HepG2 (cell line): Measurements from ENCODE around the gene FAM114A1. TPM values are rescaled to one million over a fixed set of nuclear protein-coding genes. Genes with fewer than 3 reads are reported as not detected.

Experiments
- ATAC-seq: fragments of 200-7000 bp; cut with Tn5 transposase; 3 replicates; pipeline ENCODE4 v1.9.1; 2020; ENCODE audit warnings: mild to moderate bottlenecking, moderate library complexity
- BruUV-seq: library from RNA; stranded (reverse); fragments of 400-500 nt; replicated peaks from 2 replicates; lab custom pipeline; 2021; lab: Mats Ljungman, UMichigan
- CTCF ChIA-PET: fragments of 300-600 bp; formaldehyde crosslinking; extraction: SDS; loops from one replicate; lab custom pipeline; 2021; ENCODE audit warnings: low total read pairs, inconsistent platforms, low intra/inter-chr PET ratio; lab: Yijun Ruan, JAX
- POLR2A ChIA-PET: fragments of 350-600 bp; sonication (Branson Sonifier 250); formaldehyde crosslinking; loops from one replicate; lab custom pipeline; 2020; ENCODE audit warnings: antibody characterized with exemption, inconsistent platforms; lab: Yijun Ruan, JAX
- DNase-seq: peaks from one replicate; pipeline ENCODE4 v3.0.0-alpha.2; 2015; ENCODE audit warnings: low spot score
- FAIRE-seq: peaks from 3 replicates; lab custom pipeline; 2011; peaks lifted over from hg19 to GRCh38; lab: Jason Lieb, UNC
- H2AFZ ChIP-seq: one replicate; pipeline ENCODE4 v1.6.1; 2011; ENCODE audit warnings: low read length, inconsistent platforms
- H3K27ac ChIP-seq: fragments of 300-600 bp; 3 replicates; pipeline ENCODE4 v1.8.0; 2011; ENCODE audit warnings: mixed run types, mild to moderate bottlenecking, mixed read lengths, low read length, inconsistent platforms; ENCODE audit not compliant: insufficient read depth; ENCODE audit errors: extremely low read length
- H3K27me3 ChIP-seq, 2 experiments: fragments of 200-600 bp in 1 of 2; 2 replicates in 1 of 2; 3 replicates in 1 of 2; pipeline versions ENCODE4 v1.6.0 to v1.8.0; 2011; ENCODE audit warnings: low read length in 2 of 2, mild to moderate bottlenecking in 2 of 2, moderate library complexity in 2 of 2, inconsistent platforms in 1 of 2; ENCODE audit not compliant: insufficient read depth in 2 of 2, control insufficient read depth in 1 of 2
- H3K36me3 ChIP-seq, 2 experiments: fragments of 200-600 bp in 1 of 2; replicated peaks in 1 of 2; 2 replicates in 1 of 2; 3 replicates in 1 of 2; pipeline versions ENCODE4 v1.5.1 to v1.8.0; 2011; ENCODE audit warnings: low read length in 2 of 2, inconsistent platforms in 1 of 2; ENCODE audit not compliant: insufficient read depth in 2 of 2, control insufficient read depth in 1 of 2
- H3K4me1 ChIP-seq: 2 replicates; pipeline ENCODE4 v1.5.1; 2012; ENCODE audit warnings: low read length, inconsistent platforms; ENCODE audit not compliant: insufficient read depth
- H3K4me2 ChIP-seq: 2 replicates; pipeline ENCODE4 v1.6.0; 2011; ENCODE audit warnings: low read depth, low read length, inconsistent platforms
- H3K4me3 ChIP-seq, 3 experiments: fragments of 200-600 bp in 1 of 3; sonication (generic), shearing (Covaris generic) in 1 of 3; replicated peaks in 1 of 3; 2 replicates each; pipeline ENCODE4 v1.5.1; 2011 to 2016; ENCODE audit warnings: low read length in 3 of 3, inconsistent platforms in 2 of 3, low read depth in 2 of 3, mild to moderate bottlenecking in 2 of 3, control low read depth in 1 of 3, mixed read lengths in 1 of 3; ENCODE audit not compliant: insufficient read depth in 1 of 3
- H3K79me2 ChIP-seq: one replicate; pipeline ENCODE4 v1.6.1; 2011; ENCODE audit warnings: low read length, inconsistent platforms; ENCODE audit not compliant: insufficient read depth
- H3K9ac ChIP-seq: 2 replicates; pipeline ENCODE4 v1.6.0; 2011; ENCODE audit warnings: mild to moderate bottlenecking, low read depth, low read length, inconsistent platforms; ENCODE audit not compliant: insufficient read depth
- H3K9me3 ChIP-seq: 2 replicates; pipeline ENCODE4 v1.5.1; 2012; ENCODE audit warnings: mild to moderate bottlenecking, low read length
- H4K20me1 ChIP-seq: 2 replicates; pipeline ENCODE4 v1.6.0; 2011; ENCODE audit warnings: inconsistent platforms, mild to moderate bottlenecking, low read length, moderate library complexity; ENCODE audit not compliant: insufficient read depth
- CREM ChIP-seq, 2 experiments: sonication (generic) in 1 of 2; formaldehyde crosslinking in 1 of 2; IDR thresholded peaks; 2 replicates each; pipeline versions ENCODE4 v1.4.0 to v1.6.1; 2016 to 2020; ENCODE audit warnings: antibody characterized with exemption in 1 of 2, mild to moderate bottlenecking in 1 of 2, missing genetic modification reagents in 1 of 2
- CSRNP1 ChIP-seq: sonication (generic); formaldehyde crosslinking; IDR thresholded peaks from 2 replicates; pipeline ENCODE4 v1.8.1; 2023; ENCODE audit warnings: mild to moderate bottlenecking, missing genetic modification reagents
- FLYWCH1 ChIP-seq: sonication (generic); formaldehyde crosslinking; IDR thresholded peaks from 2 replicates; pipeline ENCODE4 v1.8.1; 2023; ENCODE audit warnings: mild to moderate bottlenecking, missing genetic modification reagents
- HMGXB3 ChIP-seq: sonication (generic); formaldehyde crosslinking; IDR thresholded peaks from 2 replicates; pipeline ENCODE4 v1.4.0; 2020; ENCODE audit warnings: missing genetic modification reagents, borderline replicate concordance
- NCOA5 ChIP-seq: sonication (generic); formaldehyde crosslinking; IDR thresholded peaks from 2 replicates; pipeline ENCODE4 v1.4.0; 2020; ENCODE audit warnings: missing genetic modification reagents
- RXRB ChIP-seq: IDR thresholded peaks from 2 replicates; pipeline ENCODE4 v1.6.1; 2016; ENCODE audit warnings: borderline replicate concordance, missing genetic modification reagents, missing compliant biosample characterization
- SP140L ChIP-seq: sonication (generic); formaldehyde crosslinking; IDR thresholded peaks from 2 replicates; pipeline ENCODE4 v1.4.0; 2020; ENCODE audit warnings: missing genetic modification reagents, borderline replicate concordance
- ZNF136 ChIP-seq: sonication (generic); formaldehyde crosslinking; IDR thresholded peaks from 2 replicates; pipeline ENCODE4 v1.8.1; 2022; ENCODE audit warnings: low read depth, mild to moderate bottlenecking, moderate library complexity, missing genetic modification reagents
- ZNF274 ChIP-seq: sonication (generic); formaldehyde crosslinking; IDR thresholded peaks from 2 replicates; pipeline ENCODE4 v1.5.1; 2020; ENCODE audit warnings: mild to moderate bottlenecking, missing genetic modification reagents
- ZNF646 ChIP-seq: sonication (generic); formaldehyde crosslinking; IDR thresholded peaks from 2 replicates; pipeline ENCODE4 v1.9.0; 2021; ENCODE audit warnings: mild to moderate bottlenecking, missing genetic modification reagents
- WGBS: methylation state at CpG from one replicate; pipeline ENCODE4 v1.1.6; 2017; ENCODE audit warnings: low lambda C conversion rate; 5-methylcytosine and 5-hydroxymethylcytosine counted together
- in situ Hi-C: cut with HindIII; loops from 2 replicates; pipeline ENCODE4 v1.10.0; 2017; ENCODE audit warnings: low pct_unique_long_range_greater_than_20kb; ENCODE audit not compliant: extremely low pct_ligation_motif_present
- intact Hi-C: fragments of 100-400 bp; cut with micrococcal nuclease; formaldehyde crosslinking; loops from one replicate; pipeline ENCODE4 v1.10.0; 2022; ENCODE audit not compliant: unreplicated experiment
- polyA plus RNA-seq, 8 experiments: library from polyadenylated mRNA; depleted of rRNA in 3 of 8; stranded (reverse) in 7 of 8; unstranded in 1 of 8; fragments of >200 nt; fragmentation: Illumina TruSeq in 4 of 8; extraction: Trizol in 4 of 8; gene quantifications; 2 replicates each; pipeline versions ENCODE4 v1.2.1 to v1.2.3, GENCODE V29; 2011 to 2016; ENCODE audit warnings: low read depth in 4 of 8, missing spikeins in 1 of 8, mixed read lengths in 1 of 8; ENCODE audit not compliant: insufficient read depth in 1 of 8
- total RNA-seq, 5 experiments: library from RNA; depleted of rRNA; stranded (reverse); fragments of >200 nt; fragmentation: Illumina TruSeq; extraction: Trizol; gene quantifications; 2 replicates each; pipeline ENCODE4 v1.2.3, GENCODE V29; 2016; ENCODE audit warnings: low read depth in 1 of 5

The FAM114A1 gene
- total and polyA plus RNA-seq, 2 of the 13 experiments (the other 11 are each of a cell fraction or from before 2014, with no cell fraction given), result 61.0 to 76.9 TPM

- Histone ChIP-seq H3K9me3 (no peaks in the 10 kb centered on the region), H4K20me1 (no peaks in the 10 kb centered on the region), H3K27me3 (no peaks in the 10 kb centered on the region), H3K79me2 (no peaks in the 10 kb centered on the region), H3K4me1 (no peaks in the 10 kb centered on the region), H3K4me3 (no peak overlapping the region), H3K9ac (no peak overlapping the region), H2AFZ (no peak overlapping the region), H3K36me3 (peaks cover 14 to 74% of the 10 kb centered on the region in 2 experiments), H3K27ac (no peak overlapping the region), H3K4me2 (no peak overlapping the region)
- FAIRE-seq (no peak), ATAC-seq (no peak), DNase-seq (no peak)
- over 99% methylated on average over 3 of the region's 3 CpGs for WGBS
- no TSS peak for BruUV-seq
- intact Hi-C loops, result no loop called here
- ChIA-PET POLR2A (no interaction called here), CTCF (no interaction called here)
- in situ Hi-C loops, result no loop called here
- no peak for TF ChIP-seq HMGXB3 (CRISPR knock-in tag)
- no peak for TF ChIP-seq RXRB
- TF ChIP-seq ZNF646, result no peak
- no peak for TF ChIP-seq ZNF136 (CRISPR knock-in tag)
- no peak for TF ChIP-seq CSRNP1 (CRISPR knock-in tag)
- TF ChIP-seq FLYWCH1 (CRISPR knock-in tag), result no peak
- no peak for TF ChIP-seq ZNF274 (CRISPR knock-in tag)
- TF ChIP-seq NCOA5 (CRISPR knock-in tag), result no peak
- TF ChIP-seq CREM (IDR thresholded peaks at IDR 0.05), result no peak
- no peak for TF ChIP-seq CREM (CRISPR knock-in tag; IDR thresholded peaks at IDR 0.05)
- TF ChIP-seq SP140L (CRISPR knock-in tag), result no peak
Observed at GRCh38 chr4:38940476-38940875, 72.9 kb downstream of the FAM114A1 start.
